GM23338 (cell line): ENCODE results near the gene OSCAR. TPM values are rescaled to one million over a fixed set of nuclear protein-coding genes. Genes with fewer than 3 reads are reported as not detected.
"Not testable (repeated sequence)": the region's sequence is repeated elsewhere in the genome, so short reads cannot be mapped to it uniquely, and the experiment has no call there.

Source experiments
- ATAC-seq: fragments of 200-7000 bp; cut with Tn5 transposase; 3 replicates; pipeline ENCODE4 v1.9.1; 2020
- DNase-seq: peaks from one replicate; pipeline ENCODE4 v3.0.0-alpha.2; 2015; ENCODE audit warnings: low spot score
- H2AFZ ChIP-seq: fragments of 200-600 bp; sonication (generic); 2 replicates; pipeline ENCODE4 v1.8.0; 2016; ENCODE audit warnings: antibody characterized with exemption, mild to moderate bottlenecking, moderate library complexity
- H3F3A ChIP-seq: fragments of 200-600 bp; sonication (generic); replicated peaks from 2 replicates; pipeline ENCODE4 v1.8.0; 2017; ENCODE audit warnings: antibody characterized with exemption, mixed run types, low read depth
- H3K27ac ChIP-seq: fragments of 200-600 bp; sonication (generic); 2 replicates; pipeline ENCODE4 v1.6.1; 2016; ENCODE audit warnings: low read depth
- H3K27me3 ChIP-seq: fragments of 200-600 bp; sonication (generic); 2 replicates; pipeline ENCODE4 v1.8.0; 2016; ENCODE audit warnings: mild to moderate bottlenecking, mixed run types, moderate library complexity; ENCODE audit not compliant: insufficient read depth
- H3K36me3 ChIP-seq: fragments of 200-600 bp; sonication (generic); 2 replicates; pipeline ENCODE4 v1.8.0; 2016; ENCODE audit warnings: mild to moderate bottlenecking; ENCODE audit not compliant: insufficient read depth
- H3K4me1 ChIP-seq: fragments of 200-600 bp; sonication (generic); 2 replicates; pipeline ENCODE4 v1.8.0; 2016; ENCODE audit warnings: mild to moderate bottlenecking, moderate library complexity; ENCODE audit not compliant: insufficient read depth
- H3K4me2 ChIP-seq: fragments of 200-600 bp; sonication (generic); 2 replicates; pipeline ENCODE4 v1.7.1; 2017; ENCODE audit warnings: mixed run types
- H3K4me3 ChIP-seq: fragments of 200-600 bp; sonication (generic); 2 replicates; pipeline ENCODE4 v1.6.1; 2016; ENCODE audit warnings: mixed run types
- H3K79me2 ChIP-seq: fragments of 200-600 bp; sonication (generic); replicated peaks from 2 replicates; pipeline ENCODE4 v1.8.0; 2017; ENCODE audit warnings: mild to moderate bottlenecking; ENCODE audit not compliant: insufficient read depth
- H3K9me2 ChIP-seq: fragments of 200-600 bp; sonication (generic); 2 replicates; pipeline ENCODE4 v1.8.0; 2017; ENCODE audit not compliant: insufficient read depth
- H4K20me1 ChIP-seq: fragments of 200-600 bp; sonication (generic); replicated peaks from 2 replicates; pipeline ENCODE4 v1.8.0; 2017; ENCODE audit warnings: mild to moderate bottlenecking; ENCODE audit not compliant: insufficient read depth
- H3K27ac Mint-ChIP-seq: 2 replicates; pipeline ENCODE4 v1.8.0; 2020; ENCODE audit warnings: inconsistent platforms, mild to moderate bottlenecking, moderate library complexity, mixed read lengths
- H3K27me3 Mint-ChIP-seq: 3 replicates; pipeline ENCODE4 v1.8.0; 2022; ENCODE audit warnings: low read depth, mild to moderate bottlenecking, moderate library complexity, mixed read lengths, inconsistent platforms; ENCODE audit not compliant: insufficient read depth, poor library complexity
- H3K36me3 Mint-ChIP-seq: 3 replicates; pipeline ENCODE4 v1.8.0; 2021; ENCODE audit warnings: low read depth, mild to moderate bottlenecking, inconsistent platforms, moderate library complexity, mixed read lengths
- H3K4me1 Mint-ChIP-seq: 3 replicates; pipeline ENCODE4 v1.8.0; 2020; ENCODE audit warnings: mild to moderate bottlenecking, inconsistent platforms, mixed read lengths
- H3K4me3 Mint-ChIP-seq: 3 replicates; pipeline ENCODE4 v1.8.0; 2021; ENCODE audit warnings: moderate library complexity, mild to moderate bottlenecking, inconsistent platforms, mixed read lengths
- H3K9me3 Mint-ChIP-seq: 3 replicates; pipeline ENCODE4 v1.8.0; 2020; ENCODE audit warnings: moderate library complexity, mild to moderate bottlenecking, inconsistent platforms, mixed read lengths
- CREB1 ChIP-seq: fragments of 250-450 bp; sonication (Bioruptor Pico); IDR thresholded peaks from 2 replicates; pipeline ENCODE4 v1.5.0; 2020; ENCODE audit warnings: low read depth, mild to moderate bottlenecking, moderate library complexity
- CTCF ChIP-seq, 2 experiments: fragments of 200-600 bp in 1 of 2; sonication (generic) in 1 of 2; conservative IDR thresholded peaks; 2 replicates each; pipeline versions ENCODE4 v1.5.1 to v1.6.1; 2016 to 2017; ENCODE audit warnings: antibody characterized with exemption in 2 of 2, low read depth in 2 of 2, mild to moderate bottlenecking in 2 of 2, moderate library complexity in 1 of 2
- EZH2 ChIP-seq: fragments of 200-600 bp; sonication (generic); IDR thresholded peaks from one replicate; pipeline ENCODE4 v1.8.0; 2017; ENCODE audit warnings: antibody characterized with exemption, mild to moderate bottlenecking, low read depth; ENCODE audit not compliant: unreplicated experiment
- EZH2phosphoT487 ChIP-seq: fragments of 200-600 bp; sonication (generic); IDR thresholded peaks from one replicate; pipeline ENCODE4 v1.8.1; 2018; ENCODE audit warnings: antibody characterized with exemption; ENCODE audit not compliant: unreplicated experiment
- JUNB ChIP-seq: IDR thresholded peaks from one replicate; pipeline ENCODE4 v1.6.1; 2016; ENCODE audit warnings: antibody characterized with exemption; ENCODE audit not compliant: unreplicated experiment
- POLR2AphosphoS5 ChIP-seq: IDR thresholded peaks from 2 replicates; pipeline ENCODE4 v1.6.1; 2016; ENCODE audit warnings: antibody characterized with exemption, low read depth
- REST ChIP-seq: IDR thresholded peaks from one replicate; pipeline ENCODE4 v1.6.1; 2018; ENCODE audit warnings: antibody characterized with exemption; ENCODE audit not compliant: unreplicated experiment
- ZNF114 ChIP-seq: fragments of 250-450 bp; sonication (Bioruptor Pico); IDR thresholded peaks from 2 replicates; pipeline ENCODE4 v1.5.0; 2020; ENCODE audit warnings: mild to moderate bottlenecking, moderate library complexity
- ZNF331 ChIP-seq: fragments of 250-450 bp; sonication (Bioruptor Pico); IDR thresholded peaks from 2 replicates; pipeline ENCODE4 v1.5.0; 2020; ENCODE audit warnings: low read depth, mild to moderate bottlenecking, moderate library complexity
- polyA plus RNA-seq: library from polyadenylated mRNA; unstranded; fragments of >200 nt; fragmentation: Nextera tagmentation; extraction: Ambion mirVana; gene quantifications from 2 replicates; pipeline ENCODE4 v1.2.1, GENCODE V29; 2016
- total RNA-seq: library from RNA; depleted of rRNA; stranded (reverse); fragments of >200 nt; shearing (Covaris generic); gene quantifications from 2 replicates; pipeline ENCODE4 v1.2.3, GENCODE V29; 2014
- TF ChIP-seq, protein P1 (sequence below): IDR thresholded peaks from 2 replicates; pipeline ENCODE4 v1.6.1; 2016; ENCODE audit warnings: antibody characterized with exemption

Gene OSCAR
- total and polyA plus RNA-seq, 2 experiments from 2014 or later: 0.31 to 1.6 TPM

DNA sequence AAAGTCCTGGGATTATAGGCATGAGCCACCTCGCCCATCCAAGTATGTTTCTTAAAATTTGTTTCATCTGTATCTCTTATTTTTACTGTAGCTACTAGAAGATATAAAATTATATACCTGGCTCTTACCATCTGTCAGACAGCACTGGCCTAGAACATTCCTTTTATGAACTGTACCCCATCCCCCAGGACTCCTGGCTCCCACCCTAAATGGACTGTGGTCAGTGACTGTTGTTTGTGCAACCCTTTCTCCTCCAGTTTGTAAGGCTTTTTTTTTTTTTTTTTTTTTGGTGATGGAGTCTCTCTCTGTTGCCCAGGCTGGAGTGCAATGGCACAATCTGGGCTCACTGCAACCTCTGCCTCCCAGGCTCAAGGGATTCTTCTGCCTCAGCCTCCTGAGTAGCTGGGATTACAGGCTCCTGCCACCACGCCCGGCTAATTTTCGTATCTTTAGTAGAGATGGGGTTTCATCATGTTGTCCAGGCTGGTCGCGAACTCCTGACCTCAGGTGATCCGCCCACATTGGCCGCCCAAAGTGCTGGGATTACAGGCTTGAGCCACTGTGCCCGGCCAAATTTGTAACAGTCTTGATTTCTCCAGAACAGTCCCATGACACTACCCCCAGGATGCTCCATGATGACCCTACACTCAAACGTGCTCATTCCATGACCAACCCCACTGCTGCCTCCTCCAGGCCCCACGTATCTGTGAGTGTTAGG is 4.6 kb upstream of the OSCAR start (continued):
- no peak for TF ChIP-seq EZH2

DNA sequence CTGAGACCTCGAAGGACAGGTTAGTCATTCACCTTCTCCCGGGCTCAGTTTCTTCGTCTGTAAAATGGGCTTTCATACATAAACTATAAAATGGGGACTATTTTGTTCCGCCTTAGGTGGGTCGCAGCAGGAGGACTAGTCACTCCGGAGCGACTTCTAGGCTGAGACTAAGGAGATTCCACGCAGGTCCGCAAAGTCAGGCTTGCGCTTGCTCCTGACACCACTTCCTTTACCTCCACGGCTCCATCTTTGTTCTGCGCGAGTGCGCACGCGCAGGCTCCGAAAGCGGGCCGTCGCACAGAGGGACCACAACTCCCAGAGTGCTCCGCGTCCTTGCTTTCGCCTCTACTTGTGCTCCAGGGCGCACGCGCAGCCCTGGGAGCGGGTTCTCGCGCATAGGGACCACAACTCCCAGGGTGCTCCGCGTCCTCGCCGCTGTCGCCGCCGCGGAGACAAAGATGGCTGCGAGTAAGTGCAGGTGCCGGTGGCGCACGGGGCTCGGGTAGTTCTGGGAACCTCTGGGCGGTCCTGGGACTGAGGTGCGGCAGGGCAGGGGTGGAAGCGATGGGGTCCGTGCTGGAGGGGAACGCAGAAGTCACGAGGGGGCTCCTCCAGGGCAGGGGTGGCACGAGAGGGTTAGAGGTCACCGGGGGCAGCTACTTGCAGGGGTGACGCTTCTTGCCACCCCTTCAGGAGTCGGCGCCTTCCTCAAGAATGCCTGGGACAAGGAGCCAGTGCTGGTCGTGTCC is 2.0 kb upstream of the OSCAR start, which contains the start of gene NDUFA3:
NDUFA3 (plus strand) TSS at position 435 of the 749 bp plus-strand sequence; CDS start at position 459, 24 bp downstream.
- H2AFZ ChIP-seq: 0 out of 2 replicates have a peak within 1 kb of the TSS, but pooled peaks have one; percentile 9
- peaks cover 24% of the 10 kb centered on the region for H3K36me3 Mint-ChIP-seq
- TF ChIP-seq ZNF114: no peak
- TF ChIP-seq ZNF331 (CRISPR knock-in tag): no peak
- TF ChIP-seq EZH2phosphoT487: no peak
- TF ChIP-seq, protein P1, sequence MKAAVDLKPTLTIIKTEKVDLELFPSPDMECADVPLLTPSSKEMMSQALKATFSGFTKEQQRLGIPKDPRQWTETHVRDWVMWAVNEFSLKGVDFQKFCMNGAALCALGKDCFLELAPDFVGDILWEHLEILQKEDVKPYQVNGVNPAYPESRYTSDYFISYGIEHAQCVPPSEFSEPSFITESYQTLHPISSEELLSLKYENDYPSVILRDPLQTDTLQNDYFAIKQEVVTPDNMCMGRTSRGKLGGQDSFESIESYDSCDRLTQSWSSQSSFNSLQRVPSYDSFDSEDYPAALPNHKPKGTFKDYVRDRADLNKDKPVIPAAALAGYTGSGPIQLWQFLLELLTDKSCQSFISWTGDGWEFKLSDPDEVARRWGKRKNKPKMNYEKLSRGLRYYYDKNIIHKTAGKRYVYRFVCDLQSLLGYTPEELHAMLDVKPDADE: peak; percentile 98
- peak; percentile 74 for TF ChIP-seq CREB1 (CRISPR knock-in tag)
- TF ChIP-seq POLR2AphosphoS5: peak; percentile 91
- TF ChIP-seq REST: no peak
- no peak for TF ChIP-seq JUNB
- TF ChIP-seq CTCF (conservative IDR thresholded peaks at IDR 0.05; ENCODE audit: low read depth in 2 of 2): no peak
- H4K20me1 ChIP-seq: peaks cover 4% of the 10 kb centered on the region; the same call in 1 of the 2 replicates
- H3K4me3 ChIP-seq: peak within 1 kb of the TSS; percentile 73
- H3K36me3 ChIP-seq: no peaks in the 10 kb centered on the region; the same call in 1 of the 2 replicates
- H3K4me1 ChIP-seq: peaks cover 5% of the 10 kb centered on the region; the same call in 1 of the 2 replicates
- peak within 1 kb of the TSS; percentile 98 for H3K27ac Mint-ChIP-seq
- peak within 1 kb of the TSS; percentile 99 for H3K4me3 Mint-ChIP-seq
- H3K27ac ChIP-seq: peak within 1 kb of the TSS; percentile 86
- DNase-seq (peak; percentile 99), ATAC-seq (peak; percentile 95)
- no peaks in the 10 kb centered on the region; the same call in 1 of the 3 replicates for H3K9me3 Mint-ChIP-seq
- H3K9me2 ChIP-seq: no peaks in the 10 kb centered on the region
- peak within 1 kb of the TSS; percentile 99 for H3K4me2 ChIP-seq
- peaks cover 17% of the 10 kb centered on the region for H3K27me3 Mint-ChIP-seq
- H3K79me2 ChIP-seq: peaks cover 22% of the 10 kb centered on the region
- H3K4me1 Mint-ChIP-seq: peaks cover 10% of the 10 kb centered on the region
- peaks cover 5% of the 10 kb centered on the region; the same call in 1 of the 2 replicates for H3K27me3 ChIP-seq
- no peaks in the 10 kb centered on the region for H3F3A ChIP-seq

DNA sequence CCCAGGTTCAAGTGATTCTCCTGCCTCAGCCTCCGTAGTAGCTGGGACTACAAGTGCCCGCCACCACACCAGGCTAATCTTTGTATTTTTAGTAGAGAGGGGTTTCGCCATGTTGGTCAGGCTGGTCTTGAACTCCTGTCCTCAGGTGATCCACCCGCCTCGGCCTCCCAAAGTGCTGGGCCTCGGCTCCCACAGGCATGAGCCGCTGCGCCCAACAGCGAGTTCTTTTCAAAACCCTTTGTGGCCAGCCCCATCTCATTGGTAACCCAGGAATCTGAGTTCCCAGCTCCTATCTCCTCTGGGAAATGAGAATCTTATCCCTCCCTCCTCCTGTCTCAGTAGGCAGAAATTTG is 724 bp downstream of the OSCAR start:
- H3K4me3 Mint-ChIP-seq, H2AFZ ChIP-seq, DNase-seq, H3F3A ChIP-seq, ATAC-seq, H3K9me3 Mint-ChIP-seq, H3K36me3 Mint-ChIP-seq, H3K4me1 Mint-ChIP-seq, H3K27ac ChIP-seq, H3K27ac Mint-ChIP-seq, H3K9me2 ChIP-seq, H4K20me1 ChIP-seq, H3K4me2 ChIP-seq, H3K36me3 ChIP-seq, H3K4me3 ChIP-seq: not testable (repeated sequence)
- peaks cover 11% of the 10 kb centered on the region; the same call in 1 of the 2 replicates for H3K4me1 ChIP-seq
- peaks cover 31% of the 10 kb centered on the region for H3K27me3 ChIP-seq
- H3K27me3 Mint-ChIP-seq: peaks cover 36% of the 10 kb centered on the region
- H3K79me2 ChIP-seq: peaks cover 19% of the 10 kb centered on the region
